H1 (cell line): ENCODE results near the gene DMRT1. TPM values are rescaled to one million over a fixed set of nuclear protein-coding genes. Genes with fewer than 3 reads are reported as not detected.

Experiments
- CTCF ChIA-PET: fragments of 300-600 bp; sonication (Branson Sonifier 250); formaldehyde crosslinking; loops from one replicate; lab custom pipeline; 2021; ENCODE audit not compliant: partially characterized antibody; lab: Charles Lee
- POLR2A ChIA-PET: fragments of 300-600 bp; sonication (Branson Sonifier 250); formaldehyde crosslinking; loops from one replicate; lab custom pipeline; 2021; ENCODE audit warnings: inconsistent platforms; ENCODE audit not compliant: partially characterized antibody; lab: Charles Lee
- DNase-seq, 2 experiments: peaks; one replicate each; pipeline versions ENCODE4 v3.0.0 to v3.0.0-alpha.2; 2010 to 2022; ENCODE audit warnings: low spot score in 2 of 2, low read depth in 1 of 2, mixed read lengths in 1 of 2
- FAIRE-seq: peaks from 2 replicates; lab custom pipeline; 2011; peaks lifted over from hg19 to GRCh38; lab: Jason Lieb, UNC
- H2AFZ ChIP-seq: 2 replicates; pipeline ENCODE4 v1.8.1; 2012; ENCODE audit warnings: low read length, inconsistent platforms
- H2AK5ac ChIP-seq: 2 replicates; pipeline ENCODE4 v1.6.1; 2013; ENCODE audit warnings: low read depth, low read length
- H2BK120ac ChIP-seq: replicated peaks from 2 replicates; pipeline ENCODE3; 2013; ENCODE audit warnings: low read depth, low read length, inconsistent platforms
- H2BK12ac ChIP-seq: 2 replicates; pipeline ENCODE4 v1.6.1; 2013; ENCODE audit warnings: low read depth, low read length
- H2BK15ac ChIP-seq: 2 replicates; pipeline ENCODE4 v1.6.1; 2013; ENCODE audit warnings: low read length
- H2BK20ac ChIP-seq: 2 replicates; pipeline ENCODE4 v1.6.1; 2013; ENCODE audit warnings: low read length
- H2BK5ac ChIP-seq: 2 replicates; pipeline ENCODE4 v1.6.1; 2013; ENCODE audit warnings: low read depth, low read length
- H3K14ac ChIP-seq: 2 replicates; pipeline ENCODE4 v1.6.1; 2013; ENCODE audit warnings: inconsistent platforms; ENCODE audit not compliant: insufficient read length
- H3K18ac ChIP-seq: 2 replicates; pipeline ENCODE4 v1.6.1; 2013; ENCODE audit warnings: low read length; ENCODE audit errors: extremely low read depth
- H3K23ac ChIP-seq: 2 replicates; pipeline ENCODE4 v1.6.1; 2013; ENCODE audit warnings: inconsistent platforms; ENCODE audit not compliant: insufficient read length
- H3K23me2 ChIP-seq: 2 replicates; pipeline ENCODE4 v1.6.1; 2013; ENCODE audit warnings: low read depth, low read length
- H3K27ac ChIP-seq: 2 replicates; pipeline ENCODE4 v1.6.1; 2011; ENCODE audit warnings: low read depth, low read length, inconsistent platforms
- H3K27me3 ChIP-seq, 4 experiments: replicated peaks in 1 of 4; 1 replicate in 1 of 4; 2 replicates in 3 of 4; pipeline versions ENCODE4 v1.6.1 to v1.8.1; 2011 to 2013; ENCODE audit warnings: low read length in 3 of 4, mild to moderate bottlenecking in 3 of 4, inconsistent platforms in 2 of 4, mixed read lengths in 2 of 4, moderate library complexity in 1 of 4; ENCODE audit not compliant: control insufficient read depth in 3 of 4, insufficient read depth in 3 of 4; ENCODE audit errors: extremely low read depth in 1 of 4
- H3K36me3 ChIP-seq, 4 experiments: 2 replicates each; pipeline versions ENCODE4 v1.6.1 to v1.8.1; 2011 to 2013; ENCODE audit warnings: mild to moderate bottlenecking in 4 of 4, low read length in 3 of 4, moderate library complexity in 2 of 4, control low read depth in 1 of 4, inconsistent platforms in 1 of 4; ENCODE audit not compliant: insufficient read depth in 4 of 4, control insufficient read depth in 2 of 4
- H3K4ac ChIP-seq: replicated peaks from 2 replicates; pipeline ENCODE3; 2013; ENCODE audit warnings: low read length, low read depth, mixed read lengths, inconsistent platforms; ENCODE audit not compliant: insufficient read length
- H3K4me1 ChIP-seq, 4 experiments: replicated peaks in 1 of 4; 1 replicate in 1 of 4; 2 replicates in 3 of 4; pipeline versions ENCODE4 v1.6.1 to v1.8.1; 2011 to 2013; ENCODE audit warnings: low read length in 3 of 4, inconsistent platforms in 2 of 4, mixed read lengths in 1 of 4; ENCODE audit not compliant: insufficient read depth in 4 of 4, control insufficient read depth in 3 of 4
- H3K4me2 ChIP-seq, 2 experiments: 2 replicates each; pipeline versions ENCODE4 v1.6.1 to v1.8.1; 2011 to 2013; ENCODE audit warnings: low read depth in 2 of 2, low read length in 2 of 2, control low read depth in 1 of 2, inconsistent platforms in 1 of 2, mild to moderate bottlenecking in 1 of 2; ENCODE audit not compliant: insufficient read depth in 1 of 2
- H3K4me3 ChIP-seq, 4 experiments: fragments of 200-600, 300-600 bp in 1 of 4; sonication (generic), shearing (Covaris generic), sonication (Bioruptor Twin) in 1 of 4; 2 replicates each; pipeline versions ENCODE4 v1.5.1 to v1.8.1; 2011 to 2016; ENCODE audit warnings: low read length in 4 of 4, low read depth in 3 of 4, control low read depth in 2 of 4, inconsistent platforms in 2 of 4, mild to moderate bottlenecking in 2 of 4, mixed read lengths in 1 of 4, moderate library complexity in 1 of 4; ENCODE audit not compliant: insufficient read depth in 2 of 4; ENCODE audit errors: extremely low read depth in 1 of 4
- H3K56ac ChIP-seq: replicated peaks from 2 replicates; pipeline ENCODE3; 2013; ENCODE audit warnings: low read depth, mild to moderate bottlenecking, mixed read lengths, low read length, inconsistent platforms; ENCODE audit not compliant: insufficient read length
- H3K79me1 ChIP-seq: 2 replicates; pipeline ENCODE4 v1.6.1; 2013; ENCODE audit warnings: low read depth, low read length, control low read depth
- H3K79me2 ChIP-seq, 2 experiments: 2 replicates each; pipeline versions ENCODE4 v1.6.1 to v1.8.1; 2012 to 2013; ENCODE audit warnings: low read length in 2 of 2, mild to moderate bottlenecking in 2 of 2, inconsistent platforms in 1 of 2; ENCODE audit not compliant: insufficient read depth in 2 of 2, control insufficient read depth in 1 of 2
- H3K9ac ChIP-seq, 4 experiments: replicated peaks in 1 of 4; 1 replicate in 1 of 4; 2 replicates in 3 of 4; pipeline versions ENCODE4 v1.6.1 to v1.8.1; 2011 to 2013; ENCODE audit warnings: low read depth in 3 of 4, low read length in 3 of 4, control low read depth in 2 of 4, mild to moderate bottlenecking in 2 of 4, moderate library complexity in 2 of 4, inconsistent platforms in 1 of 4; ENCODE audit errors: extremely low read depth in 1 of 4
- H3K9me3 ChIP-seq, 2 experiments: 2 replicates each; pipeline versions ENCODE4 v1.6.1 to v1.8.1; 2012 to 2013; ENCODE audit warnings: mild to moderate bottlenecking in 2 of 2, moderate library complexity in 2 of 2, control low read depth in 1 of 2, inconsistent platforms in 1 of 2, low read depth in 1 of 2, low read length in 1 of 2, mixed read lengths in 1 of 2; ENCODE audit not compliant: insufficient read depth in 2 of 2
- H4K20me1 ChIP-seq, 2 experiments: replicated peaks in 1 of 2; 2 replicates each; pipeline versions ENCODE3 to v1.8.1; 2011 to 2013; ENCODE audit warnings: inconsistent platforms in 2 of 2, low read length in 2 of 2, mild to moderate bottlenecking in 1 of 2; ENCODE audit not compliant: insufficient read depth in 2 of 2, control insufficient read depth in 1 of 2
- H4K5ac ChIP-seq: 2 replicates; pipeline ENCODE4 v1.6.1; 2013; ENCODE audit warnings: low read length, low read depth, mixed read lengths, inconsistent platforms; ENCODE audit not compliant: insufficient read length
- H4K8ac ChIP-seq: 2 replicates; pipeline ENCODE4 v1.8.0; 2013; ENCODE audit warnings: mild to moderate bottlenecking, moderate library complexity, low read length, inconsistent platforms; ENCODE audit not compliant: insufficient read depth; ENCODE audit errors: extremely low read depth
- H4K91ac ChIP-seq: replicated peaks from 2 replicates; pipeline ENCODE3; 2013; ENCODE audit warnings: low read length, mixed read lengths, inconsistent platforms; ENCODE audit not compliant: insufficient read length
- ASH2L ChIP-seq: fragments of 200-600, 300-600 bp; sonication (generic); IDR thresholded peaks from one replicate; pipeline ENCODE4 v1.7.1; 2017; ENCODE audit warnings: low read length
- BACH1 ChIP-seq: IDR thresholded peaks from 2 replicates; pipeline ENCODE4 v1.6.1; 2012; ENCODE audit warnings: low read length, improper control_type of control experiment
- CHD2 ChIP-seq: IDR thresholded peaks from 2 replicates; pipeline ENCODE4 v1.6.1; 2012; ENCODE audit warnings: low read length, improper control_type of control experiment
- CREB1 ChIP-seq: IDR thresholded peaks from 2 replicates; pipeline ENCODE4 v1.6.1; 2012; ENCODE audit warnings: inconsistent platforms
- EZH2 ChIP-seq: fragments of 200-600 bp; sonication (generic); IDR thresholded peaks from 2 replicates; pipeline ENCODE4 v1.7.1; 2012; ENCODE audit warnings: low read depth, mild to moderate bottlenecking, moderate library complexity, low read length, inconsistent platforms; ENCODE audit not compliant: severe bottlenecking
- HDAC6 ChIP-seq: IDR thresholded peaks from one replicate; pipeline ENCODE4 v1.7.1; 2012; ENCODE audit warnings: low read depth, mild to moderate bottlenecking, inconsistent platforms, low read length, moderate library complexity
- SP1 ChIP-seq: IDR thresholded peaks from 2 replicates; pipeline ENCODE4 v1.6.1; 2011; ENCODE audit warnings: low read depth, low read length
- TAF7 ChIP-seq: optimal IDR thresholded peaks from 2 replicates; pipeline ENCODE3; 2011; ENCODE audit warnings: low read depth, mild to moderate bottlenecking, inconsistent platforms, low read length, moderate library complexity, borderline replicate concordance
- WGBS, 2 experiments: shearing (Covaris generic) in 1 of 2; methylation state at CpG; one replicate each; pipeline versions ENCODE4 v1.1.6 to v1.1.7; 2013 to 2015; ENCODE audit warnings: low lambda C conversion rate in 2 of 2, mixed read lengths in 2 of 2, inconsistent platforms in 1 of 2, low coverage in 1 of 2, missing lambda C conversion rate in 1 of 2; ENCODE audit not compliant: insufficient replicate concordance in 2 of 2, insufficient coverage in 1 of 2, insufficient read length in 1 of 2; ENCODE audit errors: extremely low coverage in 1 of 2, missing lambda C conversion rate in 1 of 2; 5-methylcytosine and 5-hydroxymethylcytosine counted together
- polyA plus RNA-seq, 7 experiments: library from polyadenylated mRNA; depleted of rRNA in 3 of 7; stranded (reverse) in 5 of 7; unstranded in 2 of 7; fragments of >200 nt in 5 of 7; fragments of 200-250 nt in 2 of 7; gene quantifications; 1 replicate in 5 of 7; 2 replicates in 1 of 7; 4 replicates in 1 of 7; pipeline versions ENCODE4 v1.2.1 to v1.2.3, GENCODE V29; 2011 to 2013; ENCODE audit warnings: missing spikeins in 2 of 7, mixed read lengths in 2 of 7
- total RNA-seq: library from RNA; stranded (reverse); fragmentation: NEBNext Ultra II Directional; extraction: Animal tissue kit (Norgen Biotek cat#: 25700); gene quantifications from 2 replicates; pipeline ENCODE4 v1.2.1, GENCODE V29; 2021
- TF ChIP-seq, protein P1 (sequence below): IDR thresholded peaks from 2 replicates; pipeline ENCODE4 v1.6.1; 2011; ENCODE audit warnings: low read length, improper control_type of control experiment
- TF ChIP-seq, protein P2 (sequence below): IDR thresholded peaks from 2 replicates; pipeline ENCODE4 v1.6.1; 2012; ENCODE audit warnings: low read length, inconsistent platforms
- TF ChIP-seq, protein P3 (sequence below): IDR thresholded peaks from 2 replicates; pipeline ENCODE4 v1.6.1; 2011; ENCODE audit warnings: low read depth, mild to moderate bottlenecking, low read length; ENCODE audit not compliant: insufficient read depth

Gene DMRT1
- total and polyA plus RNA-seq, 2 of the 8 experiments (the other 6 are each of a cell fraction or from before 2014, with no cell fraction given): 0.15 TPM; not detected in 1

DNA sequence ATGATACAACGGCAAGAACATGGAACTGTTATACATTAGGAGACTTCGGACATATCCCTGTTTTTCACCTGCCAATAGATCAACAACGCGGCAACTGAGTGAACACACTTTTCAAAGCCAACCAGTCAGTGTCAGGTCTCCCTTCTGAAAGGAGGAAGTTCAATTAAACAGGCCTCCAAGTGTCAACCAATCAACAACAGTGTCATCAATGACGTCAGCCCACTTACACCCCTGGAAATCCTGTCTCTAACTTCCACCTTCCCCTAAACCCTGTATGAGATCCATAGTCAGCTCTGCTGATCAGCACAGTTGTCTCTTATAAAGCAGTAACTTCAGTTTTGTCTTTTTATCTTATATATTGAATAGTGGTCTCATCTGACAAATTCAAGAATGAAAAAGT is 171.5 kb downstream of the DMRT1 start:
- Histone ChIP-seq H3K9me3 (peaks cover 3 to 10% of the 10 kb centered on the region in 2 experiments; a peak in 2 of 4 replicates), H2BK12ac (no peak overlapping the region), H2AK5ac (no peak overlapping the region), H2BK120ac (no peak overlapping the region), H3K23me2 (no peaks in the 10 kb centered on the region), H4K8ac (no peak overlapping the region), H3K79me1 (no peaks in the 10 kb centered on the region), H3K9ac (no peak overlapping the region), H3K79me2 (no peaks in the 10 kb centered on the region), H3K4me1 (no peaks in the 10 kb centered on the region; a peak in 1 of 7 replicates), H3K23ac (no peak overlapping the region), H3K27me3 (peaks cover 0 to 2% (median 0%) of the 10 kb centered on the region in 4 experiments; a peak in 2 of 7 replicates), H3K27ac (no peak overlapping the region), H3K4ac (no peak overlapping the region), H3K36me3 (no peaks in the 10 kb centered on the region), H4K91ac (no peak overlapping the region), H4K5ac (no peak overlapping the region), H2BK5ac (no peak overlapping the region), H3K56ac (no peak overlapping the region), H2BK20ac (no peak overlapping the region), H3K18ac (no peak overlapping the region), H3K4me2 (no peak overlapping the region), H2BK15ac (no peak overlapping the region), H2AFZ (no peak overlapping the region), H3K4me3 (no peak overlapping the region), H4K20me1 (no peaks in the 10 kb centered on the region), H3K14ac (no peak overlapping the region)
- DNase-seq: no peak
- TF ChIP-seq ASH2L: no peak
- TF ChIP-seq TAF7: no peak
- TF ChIP-seq CREB1: no peak
- no peak for TF ChIP-seq CHD2
- no peak for TF ChIP-seq HDAC6
- TF ChIP-seq, protein P1, sequence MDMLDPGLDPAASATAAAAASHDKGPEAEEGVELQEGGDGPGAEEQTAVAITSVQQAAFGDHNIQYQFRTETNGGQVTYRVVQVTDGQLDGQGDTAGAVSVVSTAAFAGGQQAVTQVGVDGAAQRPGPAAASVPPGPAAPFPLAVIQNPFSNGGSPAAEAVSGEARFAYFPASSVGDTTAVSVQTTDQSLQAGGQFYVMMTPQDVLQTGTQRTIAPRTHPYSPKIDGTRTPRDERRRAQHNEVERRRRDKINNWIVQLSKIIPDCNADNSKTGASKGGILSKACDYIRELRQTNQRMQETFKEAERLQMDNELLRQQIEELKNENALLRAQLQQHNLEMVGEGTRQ: no peak
- no peak for TF ChIP-seq EZH2
- TF ChIP-seq, protein P2, sequence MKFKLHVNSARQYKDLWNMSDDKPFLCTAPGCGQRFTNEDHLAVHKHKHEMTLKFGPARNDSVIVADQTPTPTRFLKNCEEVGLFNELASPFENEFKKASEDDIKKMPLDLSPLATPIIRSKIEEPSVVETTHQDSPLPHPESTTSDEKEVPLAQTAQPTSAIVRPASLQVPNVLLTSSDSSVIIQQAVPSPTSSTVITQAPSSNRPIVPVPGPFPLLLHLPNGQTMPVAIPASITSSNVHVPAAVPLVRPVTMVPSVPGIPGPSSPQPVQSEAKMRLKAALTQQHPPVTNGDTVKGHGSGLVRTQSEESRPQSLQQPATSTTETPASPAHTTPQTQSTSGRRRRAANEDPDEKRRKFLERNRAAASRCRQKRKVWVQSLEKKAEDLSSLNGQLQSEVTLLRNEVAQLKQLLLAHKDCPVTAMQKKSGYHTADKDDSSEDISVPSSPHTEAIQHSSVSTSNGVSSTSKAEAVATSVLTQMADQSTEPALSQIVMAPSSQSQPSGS: no peak
- TF ChIP-seq, protein P3, sequence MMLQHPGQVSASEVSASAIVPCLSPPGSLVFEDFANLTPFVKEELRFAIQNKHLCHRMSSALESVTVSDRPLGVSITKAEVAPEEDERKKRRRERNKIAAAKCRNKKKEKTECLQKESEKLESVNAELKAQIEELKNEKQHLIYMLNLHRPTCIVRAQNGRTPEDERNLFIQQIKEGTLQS: no peak
- no peak for TF ChIP-seq SP1
- TF ChIP-seq BACH1: no peak
- ChIA-PET POLR2A (no interaction called here), CTCF (no interaction called here)
- FAIRE-seq: no peak
- 75% methylated on average over 5 of the region's 5 CpGs; no CpG with 5 or more reads in 1 of the 2 experiments for WGBS, 2 experiments
